GM23338 (cell line): ENCODE results near the gene FARS2. TPM values are rescaled to one million over a fixed set of nuclear protein-coding genes. Genes with fewer than 3 reads are reported as not detected.

ENCODE experiments used
- ATAC-seq: fragments of 200-7000 bp; cut with Tn5 transposase; 3 replicates; pipeline ENCODE4 v1.9.1; 2020
- DNase-seq: peaks from one replicate; pipeline ENCODE4 v3.0.0-alpha.2; 2015; ENCODE audit warnings: low spot score
- H2AFZ ChIP-seq: fragments of 200-600 bp; sonication (generic); 2 replicates; pipeline ENCODE4 v1.8.0; 2016; ENCODE audit warnings: antibody characterized with exemption, mild to moderate bottlenecking, moderate library complexity
- H3F3A ChIP-seq: fragments of 200-600 bp; sonication (generic); replicated peaks from 2 replicates; pipeline ENCODE4 v1.8.0; 2017; ENCODE audit warnings: antibody characterized with exemption, mixed run types, low read depth
- H3K27ac ChIP-seq: fragments of 200-600 bp; sonication (generic); 2 replicates; pipeline ENCODE4 v1.6.1; 2016; ENCODE audit warnings: low read depth
- H3K27me3 ChIP-seq: fragments of 200-600 bp; sonication (generic); 2 replicates; pipeline ENCODE4 v1.8.0; 2016; ENCODE audit warnings: mild to moderate bottlenecking, mixed run types, moderate library complexity; ENCODE audit not compliant: insufficient read depth
- H3K36me3 ChIP-seq: fragments of 200-600 bp; sonication (generic); 2 replicates; pipeline ENCODE4 v1.8.0; 2016; ENCODE audit warnings: mild to moderate bottlenecking; ENCODE audit not compliant: insufficient read depth
- H3K4me1 ChIP-seq: fragments of 200-600 bp; sonication (generic); 2 replicates; pipeline ENCODE4 v1.8.0; 2016; ENCODE audit warnings: mild to moderate bottlenecking, moderate library complexity; ENCODE audit not compliant: insufficient read depth
- H3K4me2 ChIP-seq: fragments of 200-600 bp; sonication (generic); 2 replicates; pipeline ENCODE4 v1.7.1; 2017; ENCODE audit warnings: mixed run types
- H3K4me3 ChIP-seq: fragments of 200-600 bp; sonication (generic); 2 replicates; pipeline ENCODE4 v1.6.1; 2016; ENCODE audit warnings: mixed run types
- H3K79me2 ChIP-seq: fragments of 200-600 bp; sonication (generic); replicated peaks from 2 replicates; pipeline ENCODE4 v1.8.0; 2017; ENCODE audit warnings: mild to moderate bottlenecking; ENCODE audit not compliant: insufficient read depth
- H3K9me2 ChIP-seq: fragments of 200-600 bp; sonication (generic); 2 replicates; pipeline ENCODE4 v1.8.0; 2017; ENCODE audit not compliant: insufficient read depth
- H4K20me1 ChIP-seq: fragments of 200-600 bp; sonication (generic); replicated peaks from 2 replicates; pipeline ENCODE4 v1.8.0; 2017; ENCODE audit warnings: mild to moderate bottlenecking; ENCODE audit not compliant: insufficient read depth
- H3K27ac Mint-ChIP-seq: 2 replicates; pipeline ENCODE4 v1.8.0; 2020; ENCODE audit warnings: inconsistent platforms, mild to moderate bottlenecking, moderate library complexity, mixed read lengths
- H3K27me3 Mint-ChIP-seq: 3 replicates; pipeline ENCODE4 v1.8.0; 2022; ENCODE audit warnings: low read depth, mild to moderate bottlenecking, moderate library complexity, mixed read lengths, inconsistent platforms; ENCODE audit not compliant: insufficient read depth, poor library complexity
- H3K36me3 Mint-ChIP-seq: 3 replicates; pipeline ENCODE4 v1.8.0; 2021; ENCODE audit warnings: low read depth, mild to moderate bottlenecking, inconsistent platforms, moderate library complexity, mixed read lengths
- H3K4me1 Mint-ChIP-seq: 3 replicates; pipeline ENCODE4 v1.8.0; 2020; ENCODE audit warnings: mild to moderate bottlenecking, inconsistent platforms, mixed read lengths
- H3K4me3 Mint-ChIP-seq: 3 replicates; pipeline ENCODE4 v1.8.0; 2021; ENCODE audit warnings: moderate library complexity, mild to moderate bottlenecking, inconsistent platforms, mixed read lengths
- H3K9me3 Mint-ChIP-seq: 3 replicates; pipeline ENCODE4 v1.8.0; 2020; ENCODE audit warnings: moderate library complexity, mild to moderate bottlenecking, inconsistent platforms, mixed read lengths
- ZNF331 ChIP-seq: fragments of 250-450 bp; sonication (Bioruptor Pico); IDR thresholded peaks from 2 replicates; pipeline ENCODE4 v1.5.0; 2020; ENCODE audit warnings: low read depth, mild to moderate bottlenecking, moderate library complexity
- ZNF462 ChIP-seq: fragments of 250-450 bp; sonication (Bioruptor Pico); IDR thresholded peaks from 2 replicates; pipeline ENCODE4 v1.5.0; 2020; ENCODE audit warnings: mild to moderate bottlenecking, moderate library complexity
- polyA plus RNA-seq: library from polyadenylated mRNA; unstranded; fragments of >200 nt; fragmentation: Nextera tagmentation; extraction: Ambion mirVana; gene quantifications from 2 replicates; pipeline ENCODE4 v1.2.1, GENCODE V29; 2016
- total RNA-seq: library from RNA; depleted of rRNA; stranded (reverse); fragments of >200 nt; shearing (Covaris generic); gene quantifications from 2 replicates; pipeline ENCODE4 v1.2.3, GENCODE V29; 2014
- TF ChIP-seq, protein P1 (sequence below), 2 experiments: fragments of 200-600 bp in 1 of 2; sonication (generic) in 1 of 2; conservative IDR thresholded peaks; 2 replicates each; pipeline versions ENCODE4 v1.5.1 to v1.6.1; 2016 to 2017; ENCODE audit warnings: antibody characterized with exemption in 2 of 2, low read depth in 2 of 2, mild to moderate bottlenecking in 2 of 2, moderate library complexity in 1 of 2

FARS2 gene
- total and polyA plus RNA-seq, 2 experiments from 2014 or later: 7.6 to 19.0 TPM

DNA sequence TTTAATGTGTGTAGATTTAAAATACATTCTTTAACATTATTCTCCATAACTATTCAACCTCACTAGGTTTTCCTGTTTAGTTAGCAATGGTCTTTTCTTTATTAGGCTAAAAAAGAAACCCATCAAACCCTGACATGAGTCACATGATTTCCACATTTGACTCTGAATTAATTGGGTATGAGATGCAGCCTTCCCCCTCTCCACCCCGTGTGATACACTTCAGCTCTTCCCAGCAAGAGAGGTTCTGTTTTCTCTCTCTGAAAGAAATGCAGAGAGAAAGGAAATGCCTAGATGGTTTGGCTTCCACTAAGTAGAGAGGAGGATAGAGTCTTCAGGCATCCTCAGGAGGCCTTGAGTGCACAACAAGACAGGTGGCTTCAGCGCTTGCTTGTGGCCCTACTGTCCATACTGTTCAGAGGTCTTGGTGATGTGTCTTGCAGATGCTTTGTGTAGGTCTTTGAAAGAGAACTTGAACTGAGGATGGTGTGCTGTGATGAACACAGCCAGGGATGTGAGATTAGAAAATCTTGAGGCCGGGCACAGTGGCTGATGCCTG lies 17.3 kb downstream of the FARS2 start:
- no peak for DNase-seq
- Mint-ChIP-seq H3K4me3 (no peak overlapping the region), H3K9me3 (no peaks in the 10 kb centered on the region; the same call in 2 of the 3 replicates), H3K27ac (peak overlapping the region; percentile 89), H3K36me3 (no peaks in the 10 kb centered on the region), H3K27me3 (peaks cover 10% of the 10 kb centered on the region), H3K4me1 (peaks cover 36% of the 10 kb centered on the region)
- Histone ChIP-seq H3K4me1 (peaks cover 23% of the 10 kb centered on the region), H3K4me3 (no peak overlapping the region), H3F3A (no peaks in the 10 kb centered on the region), H3K36me3 (no peaks in the 10 kb centered on the region), H3K27ac (peak overlapping the region; percentile 83), H3K79me2 (peaks cover 12% of the 10 kb centered on the region), H3K4me2 (peak overlapping the region; percentile 19; the same call in 1 of the 2 replicates), H3K9me2 (no peaks in the 10 kb centered on the region), H4K20me1 (no peaks in the 10 kb centered on the region; the same call in 1 of the 2 replicates), H3K27me3 (no peaks in the 10 kb centered on the region), H2AFZ (no peak overlapping the region)
- TF ChIP-seq ZNF331 (CRISPR knock-in tag) (no peak), ZNF462 (CRISPR knock-in tag) (no peak)
- TF ChIP-seq, protein P1, sequence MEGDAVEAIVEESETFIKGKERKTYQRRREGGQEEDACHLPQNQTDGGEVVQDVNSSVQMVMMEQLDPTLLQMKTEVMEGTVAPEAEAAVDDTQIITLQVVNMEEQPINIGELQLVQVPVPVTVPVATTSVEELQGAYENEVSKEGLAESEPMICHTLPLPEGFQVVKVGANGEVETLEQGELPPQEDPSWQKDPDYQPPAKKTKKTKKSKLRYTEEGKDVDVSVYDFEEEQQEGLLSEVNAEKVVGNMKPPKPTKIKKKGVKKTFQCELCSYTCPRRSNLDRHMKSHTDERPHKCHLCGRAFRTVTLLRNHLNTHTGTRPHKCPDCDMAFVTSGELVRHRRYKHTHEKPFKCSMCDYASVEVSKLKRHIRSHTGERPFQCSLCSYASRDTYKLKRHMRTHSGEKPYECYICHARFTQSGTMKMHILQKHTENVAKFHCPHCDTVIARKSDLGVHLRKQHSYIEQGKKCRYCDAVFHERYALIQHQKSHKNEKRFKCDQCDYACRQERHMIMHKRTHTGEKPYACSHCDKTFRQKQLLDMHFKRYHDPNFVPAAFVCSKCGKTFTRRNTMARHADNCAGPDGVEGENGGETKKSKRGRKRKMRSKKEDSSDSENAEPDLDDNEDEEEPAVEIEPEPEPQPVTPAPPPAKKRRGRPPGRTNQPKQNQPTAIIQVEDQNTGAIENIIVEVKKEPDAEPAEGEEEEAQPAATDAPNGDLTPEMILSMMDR (conservative IDR thresholded peaks at IDR 0.05; ENCODE audit: low read depth in 2 of 2): no peak
- ATAC-seq: no peak; the same call in 2 of the 3 replicates
